CD4-positive, alpha-beta T cell treated with Interleukin-15 for 1 hour (primary cell): Measurements from ENCODE around the gene EEF1A2.
A peak's percentile ranks its signal among the peaks of the same experiment; 100 is the strongest.

Experiments
- DNase-seq: peaks from one replicate; pipeline ENCODE4 v3.0.0-alpha.2; 2020

The EEF1A2 gene

GRCh38 chr20:63498960-63499337 lies at the start of gene EEF1A2:
EEF1A2 (minus strand) TSS chr20:63499083; CDS start chr20:63497763, 1,320 bp downstream.
- peak; percentile 68 for DNase-seq

GRCh38 chr20:63548542-63548941 lies 49.7 kb upstream of the EEF1A2 start:
- no peak for DNase-seq

DNA sequence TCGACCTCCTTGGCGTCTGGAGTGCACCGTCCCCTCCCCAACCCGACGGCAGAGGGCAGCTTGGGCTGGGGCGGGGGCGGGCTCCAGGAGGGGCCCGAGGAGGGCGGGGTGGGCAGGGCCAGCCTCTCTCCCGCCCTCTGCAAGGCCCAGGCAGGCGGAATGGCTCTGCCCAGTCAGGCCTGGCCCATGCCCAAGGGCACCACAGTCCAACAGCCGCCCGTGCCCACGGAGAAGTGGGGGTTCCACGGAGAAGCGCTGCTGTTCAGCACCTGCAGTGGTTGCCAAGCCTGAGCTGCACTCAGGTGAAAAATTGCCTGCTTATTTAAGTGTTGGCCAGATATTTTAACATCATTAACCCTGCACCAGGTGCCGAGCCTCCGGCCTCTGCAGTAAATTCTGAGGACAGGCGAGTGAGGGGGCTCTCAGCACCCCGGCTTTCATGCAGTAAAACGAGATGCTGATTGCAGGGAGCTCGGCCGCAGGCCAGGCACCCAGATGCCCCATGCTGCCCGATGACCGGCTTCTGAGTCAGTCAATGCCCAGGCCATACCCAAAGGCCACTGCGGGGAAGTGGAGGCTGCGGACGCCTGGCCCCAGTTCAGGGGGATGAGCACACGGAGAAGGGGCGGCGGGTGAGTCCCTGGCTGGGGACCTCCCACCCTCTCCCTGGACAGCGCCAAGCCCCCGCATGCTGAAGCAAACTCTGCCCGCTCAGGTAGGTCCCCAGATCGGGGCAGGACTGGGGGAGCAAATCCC lies 49.0 kb upstream of the EEF1A2 start, which contains the start of gene SRMS:
Gene SRMS, minus strand, starts transcription at position 25 of the 756 bp plus-strand sequence. CDS start 286 bp downstream, outside the sequence.
- no peak for DNase-seq

GRCh38 chr20:63546956-63547724 lies 48.3 kb upstream of the EEF1A2 start:
- DNase-seq = no peak

- DNase-seq = no peak
Observed at GRCh38 chr20:63546256-63546955, 47.5 kb upstream of the EEF1A2 start.

DNA sequence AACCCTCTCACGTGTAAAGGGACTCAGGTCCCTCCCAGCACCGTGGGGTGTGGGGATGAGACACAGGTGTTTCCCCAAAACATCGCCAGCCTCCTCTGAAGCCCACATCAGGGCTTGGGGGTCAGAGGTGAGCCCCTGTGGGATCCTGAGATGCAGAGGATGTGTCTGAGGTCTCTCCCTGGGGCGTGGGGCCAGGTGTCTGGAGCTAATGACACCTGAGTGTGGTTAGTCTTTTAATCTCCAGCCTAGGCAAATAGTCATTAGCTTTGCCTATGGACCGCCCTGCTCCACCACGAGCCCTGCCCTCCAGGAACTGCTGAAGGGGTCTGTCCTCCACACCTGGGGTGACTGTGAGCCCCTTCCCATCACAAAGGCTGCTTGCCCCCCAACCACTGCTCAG lies 46.9 kb upstream of the EEF1A2 start:
- DNase-seq = no peak

- DNase-seq = no peak
Observed at GRCh38 chr20:63544958-63545516, 46.2 kb upstream of the EEF1A2 start.

DNA sequence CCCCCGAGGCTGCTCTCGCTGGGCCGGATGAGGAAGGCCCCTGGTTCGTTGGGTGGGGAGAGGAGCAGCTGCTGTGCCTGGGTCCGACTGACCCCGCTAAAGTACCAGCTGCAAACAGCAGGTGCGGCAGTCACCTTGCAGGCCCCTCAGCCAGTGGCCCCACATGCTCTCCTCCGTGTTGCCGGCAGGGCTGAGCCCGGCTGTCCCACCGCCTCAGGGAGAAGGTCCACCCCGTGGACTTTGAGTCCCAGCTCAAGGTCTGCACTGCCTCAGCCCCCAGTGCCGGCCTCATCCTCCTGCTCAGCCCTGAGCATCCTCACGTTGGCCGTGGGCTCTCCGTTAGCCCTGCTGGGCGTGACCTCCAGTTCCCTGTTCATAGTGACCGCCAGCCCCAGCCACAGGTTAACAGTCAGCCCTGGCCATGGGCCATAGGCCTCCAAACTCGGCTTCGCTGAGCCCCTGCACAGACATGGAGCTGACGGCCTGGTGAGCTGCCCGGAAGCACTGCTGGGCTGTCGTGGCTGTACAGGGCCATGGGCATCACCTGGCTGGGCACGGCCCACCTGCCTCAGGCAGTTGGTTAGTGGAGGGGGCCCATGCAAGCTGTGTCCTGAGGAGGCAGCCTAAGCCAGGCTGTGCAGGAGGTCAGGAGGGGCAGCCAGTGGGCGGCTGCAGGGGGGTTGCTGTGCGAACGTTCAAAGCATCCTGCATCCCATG lies 45.5 kb upstream of the EEF1A2 start:
- no peak for DNase-seq

- DNase-seq = no peak
Observed at GRCh38 chr20:63543733-63544132, 44.9 kb upstream of the EEF1A2 start.

GRCh38 chr20:63543131-63543530 lies 44.2 kb upstream of the EEF1A2 start:
- no peak for DNase-seq

DNA sequence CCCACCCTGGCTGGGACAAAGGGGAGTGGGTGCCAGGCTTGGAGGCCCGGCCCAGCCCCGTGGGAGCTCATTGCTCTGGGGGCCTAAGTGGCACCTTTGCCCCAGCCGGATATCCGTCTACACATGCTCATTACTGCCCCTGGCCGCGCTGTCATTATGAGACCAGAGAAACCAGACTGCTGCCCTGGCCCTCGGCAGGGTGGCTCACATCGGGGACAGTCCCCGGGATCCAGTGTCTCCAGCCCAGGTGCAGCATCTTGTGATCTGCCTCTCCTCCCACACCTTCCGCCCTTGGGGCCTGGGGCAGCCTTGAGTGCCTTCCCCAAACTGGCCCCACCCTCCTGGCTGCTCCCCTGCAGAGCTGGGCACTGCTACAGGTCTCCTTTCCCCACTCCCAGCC lies 43.8 kb upstream of the EEF1A2 start:
- peak; percentile 46 for DNase-seq

DNA sequence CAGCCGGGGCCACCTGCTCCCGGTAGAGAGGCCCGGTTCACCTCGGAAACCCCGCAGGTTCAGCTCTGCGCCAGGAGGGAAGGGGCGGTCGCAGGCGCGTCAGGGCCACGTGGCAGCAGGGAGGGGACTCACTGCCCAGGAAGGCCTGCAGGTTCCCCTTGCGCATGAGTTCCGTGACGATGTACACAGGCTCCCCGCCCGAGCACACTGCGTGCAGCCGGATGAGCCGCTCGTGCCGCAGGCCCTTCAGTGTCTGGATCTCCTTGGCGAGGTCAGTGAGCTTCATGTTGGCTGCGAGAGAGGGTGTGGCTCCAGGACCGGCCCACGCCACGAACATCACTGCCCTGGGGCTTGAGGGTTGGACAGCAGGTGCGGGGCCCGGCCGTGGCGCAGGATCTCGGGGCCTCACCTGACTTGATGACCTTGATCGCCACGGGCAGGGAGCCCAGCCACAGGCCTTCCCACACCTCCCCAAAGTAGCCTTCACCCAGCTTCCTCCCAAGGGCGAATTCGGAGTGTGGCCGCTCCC lies 43.2 kb upstream of the EEF1A2 start:
- no peak for DNase-seq

DNA sequence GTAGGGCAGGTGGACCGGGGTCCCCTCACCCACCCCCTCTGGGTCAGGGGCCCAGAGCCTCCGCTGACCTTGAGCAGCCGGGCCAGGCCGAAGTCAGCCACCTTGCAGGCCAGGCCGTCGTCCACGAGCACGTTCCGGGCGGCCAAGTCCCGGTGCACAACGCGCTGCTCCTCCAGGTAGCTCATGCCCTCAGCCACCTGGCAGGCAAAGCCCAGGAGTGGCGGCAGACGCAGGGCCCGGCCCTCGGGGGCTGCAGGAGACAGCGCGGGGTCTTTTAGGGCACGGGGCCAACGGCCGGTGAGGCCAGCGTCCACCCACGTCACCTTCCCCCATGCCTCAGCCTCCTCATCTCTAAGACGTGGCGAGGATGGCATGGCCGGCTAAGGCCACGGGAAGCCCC lies 42.5 kb upstream of the EEF1A2 start:
- DNase-seq = no peak

DNA sequence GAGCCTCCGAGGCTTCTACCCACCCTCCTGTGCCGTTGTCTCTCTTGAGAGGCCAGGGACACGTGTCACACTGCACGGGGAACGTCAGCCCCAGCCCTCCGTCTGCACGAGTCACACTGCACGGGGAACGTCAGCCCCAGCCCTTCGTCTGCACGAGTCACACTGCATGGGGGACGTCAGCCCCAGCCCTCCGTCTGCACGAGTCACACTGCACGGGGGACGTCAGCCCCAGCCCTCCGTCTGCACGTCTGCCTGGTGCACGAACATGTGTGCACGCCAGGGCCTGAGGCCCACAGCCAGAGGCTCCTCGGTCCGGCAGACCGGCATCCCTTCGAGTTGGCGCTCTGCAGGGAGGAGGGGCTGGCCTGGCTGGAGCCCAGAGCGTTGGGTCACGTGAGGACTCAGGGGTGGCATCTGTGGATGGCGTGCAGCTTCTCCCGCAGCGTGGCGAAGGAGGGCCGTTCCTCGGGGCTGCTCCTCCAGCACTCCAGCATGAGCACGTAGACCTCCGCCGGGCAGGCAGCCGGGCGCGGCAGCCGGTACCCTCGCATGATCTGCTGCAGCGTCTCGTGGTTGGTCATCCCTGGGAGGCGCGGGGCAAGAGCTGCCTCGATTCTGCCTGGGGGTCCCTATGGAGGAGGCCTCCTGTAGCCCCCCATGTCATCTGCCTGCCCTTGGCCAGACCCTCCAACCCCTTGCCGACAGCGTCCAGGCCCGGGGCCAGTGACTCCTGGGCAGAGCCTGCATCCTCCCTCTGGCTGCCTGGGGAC lies 41.7 kb upstream of the EEF1A2 start:
- no peak for DNase-seq

- no peak for DNase-seq
Observed at GRCh38 chr20:63539441-63540370, 40.8 kb upstream of the EEF1A2 start.

GRCh38 chr20:63539092-63539430 lies 40.2 kb upstream of the EEF1A2 start:
- no peak for DNase-seq

DNA sequence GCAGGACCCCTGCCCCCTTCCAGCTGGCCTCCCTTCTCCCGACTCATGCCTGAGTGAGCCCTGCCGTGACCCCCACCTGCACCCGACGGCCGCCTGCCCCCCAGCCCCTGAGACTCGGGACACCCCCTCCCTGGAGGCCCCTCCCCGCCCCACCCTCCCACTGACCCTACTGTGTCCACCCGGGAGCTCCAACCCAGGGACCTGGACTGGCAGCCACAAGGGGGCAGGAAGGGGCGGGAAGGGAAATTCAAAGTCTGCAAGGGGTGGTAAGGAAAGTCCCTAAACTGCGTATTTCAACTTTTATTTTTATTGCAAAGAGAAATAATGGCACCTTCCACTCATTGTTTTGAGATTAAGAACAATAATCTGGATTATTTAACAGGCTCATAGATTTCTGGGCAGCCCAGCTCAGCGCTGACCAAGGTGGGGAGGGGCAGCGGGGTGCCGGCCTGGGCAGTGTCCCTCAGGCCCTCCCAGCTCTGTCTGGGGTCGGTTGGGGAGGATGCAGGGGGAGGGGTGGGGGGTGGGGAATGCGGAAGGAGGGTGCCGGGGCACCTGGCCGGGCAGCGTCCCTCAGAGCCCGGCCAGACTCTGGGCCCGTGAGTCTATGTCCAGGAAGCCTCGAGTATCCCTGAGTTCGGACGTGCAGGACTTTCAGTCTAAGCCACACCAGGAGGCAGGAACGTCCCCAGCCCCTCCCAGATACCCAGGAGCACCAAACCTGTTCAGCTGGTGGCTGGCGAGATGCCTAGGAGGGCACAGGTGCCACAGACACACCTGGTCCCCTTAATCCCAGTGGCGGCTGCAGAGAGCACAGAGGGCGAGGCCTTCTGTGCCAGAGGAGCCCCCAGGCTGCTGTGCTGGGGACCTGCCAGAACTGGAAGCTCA lies 39.6 kb upstream of the EEF1A2 start:
- peak; percentile 59 for DNase-seq

DNA sequence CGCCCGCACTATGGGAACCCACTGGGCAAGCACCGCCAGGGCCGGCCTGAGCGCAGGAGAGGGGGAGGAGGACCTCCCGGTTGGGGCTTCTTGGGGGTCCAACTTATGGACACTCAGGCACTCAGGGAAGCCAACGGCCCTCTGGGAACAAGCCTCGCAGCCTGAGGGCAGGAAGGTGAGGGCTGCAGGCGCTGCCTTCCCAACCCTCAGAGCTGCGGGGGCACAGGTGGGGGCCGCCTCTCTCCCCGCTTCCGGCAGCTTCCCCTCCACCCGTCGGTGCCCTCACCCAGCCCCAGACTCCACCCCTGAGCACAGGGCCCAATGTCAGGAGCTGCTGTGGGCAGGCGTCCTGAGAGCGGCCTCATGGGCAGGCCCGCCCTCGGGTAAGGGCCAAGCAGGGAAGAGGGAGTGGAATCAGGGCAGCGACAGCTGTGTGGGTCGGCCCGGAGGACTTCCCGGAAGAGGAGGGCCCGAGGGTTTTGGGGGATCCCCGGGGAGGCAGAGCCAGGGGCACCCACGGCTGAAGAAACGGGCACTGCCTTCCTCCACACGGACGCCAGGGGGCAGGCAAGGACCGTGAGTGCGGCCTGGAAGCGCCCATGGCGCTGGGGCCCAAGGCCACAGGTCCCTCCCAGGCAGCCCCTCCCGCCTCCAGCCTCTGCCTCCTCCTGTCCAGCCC lies 38.8 kb upstream of the EEF1A2 start:
- DNase-seq = peak; percentile 97
